Activated CD8-positive, alpha-beta memory T cell treated with anti-CD3 and anti-CD28 coated beads, Interleukin-2, amount 50 U/mL, for 48 hours (primary cell): Measurements from ENCODE around the gene EXOSC3.
A peak's percentile ranks its signal among the peaks of the same experiment; 100 is the strongest.
"Not testable (repeated sequence)": the region's sequence is repeated elsewhere in the genome, so short reads cannot be mapped to it uniquely, and the experiment has no call there.

Experiments
- DNase-seq: peaks from one replicate; pipeline ENCODE4 v3.0.0-alpha.2; 2020

Gene EXOSC3

GRCh38 chr9:37775216-37775919 is 9.5 kb downstream of the EXOSC3 start:
- DNase-seq, result no peak

GRCh38 chr9:37769995-37770394 is 14.9 kb downstream of the EXOSC3 start:
- DNase-seq, result no peak

GRCh38 chr9:37769306-37769705 is 15.6 kb downstream of the EXOSC3 start:
- DNase-seq, result no peak

DNA sequence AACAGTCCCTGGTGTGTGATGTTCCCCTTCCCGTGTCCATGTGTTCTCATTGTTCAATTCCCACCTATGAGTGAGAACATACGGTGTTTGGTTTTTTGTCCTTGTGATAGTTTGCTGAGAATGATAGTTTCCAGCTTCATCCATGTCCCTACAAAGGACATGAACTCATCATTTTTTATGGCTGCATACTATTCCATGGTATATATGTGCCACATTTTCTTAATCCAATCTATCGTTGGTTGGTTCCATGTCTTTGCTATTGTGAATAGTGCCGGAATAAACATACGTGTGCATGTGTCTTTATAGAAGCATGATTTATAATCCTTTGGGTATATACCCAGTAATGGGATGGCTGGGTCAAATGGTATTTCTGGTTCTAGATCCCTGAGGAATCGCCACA is 19.6 kb downstream of the EXOSC3 start:
- not testable (repeated sequence) for DNase-seq

- DNase-seq, result no peak
Measured at GRCh38 chr9:37761511-37761910, 23.4 kb downstream of the EXOSC3 start.

GRCh38 chr9:37760416-37761161 is 24.3 kb downstream of the EXOSC3 start:
- DNase-seq, result no peak

- no peak for DNase-seq
Measured at GRCh38 chr9:37758747-37759146, 26.1 kb downstream of the EXOSC3 start.

GRCh38 chr9:37753489-37754190 is 31.2 kb downstream of the EXOSC3 start, which contains the start of gene TRMT10B:
TSS of gene TRMT10B (plus strand) at chr9:37753805. CDS start at chr9:37761932, 8,127 bp downstream.
- peak; percentile 85 for DNase-seq

DNA sequence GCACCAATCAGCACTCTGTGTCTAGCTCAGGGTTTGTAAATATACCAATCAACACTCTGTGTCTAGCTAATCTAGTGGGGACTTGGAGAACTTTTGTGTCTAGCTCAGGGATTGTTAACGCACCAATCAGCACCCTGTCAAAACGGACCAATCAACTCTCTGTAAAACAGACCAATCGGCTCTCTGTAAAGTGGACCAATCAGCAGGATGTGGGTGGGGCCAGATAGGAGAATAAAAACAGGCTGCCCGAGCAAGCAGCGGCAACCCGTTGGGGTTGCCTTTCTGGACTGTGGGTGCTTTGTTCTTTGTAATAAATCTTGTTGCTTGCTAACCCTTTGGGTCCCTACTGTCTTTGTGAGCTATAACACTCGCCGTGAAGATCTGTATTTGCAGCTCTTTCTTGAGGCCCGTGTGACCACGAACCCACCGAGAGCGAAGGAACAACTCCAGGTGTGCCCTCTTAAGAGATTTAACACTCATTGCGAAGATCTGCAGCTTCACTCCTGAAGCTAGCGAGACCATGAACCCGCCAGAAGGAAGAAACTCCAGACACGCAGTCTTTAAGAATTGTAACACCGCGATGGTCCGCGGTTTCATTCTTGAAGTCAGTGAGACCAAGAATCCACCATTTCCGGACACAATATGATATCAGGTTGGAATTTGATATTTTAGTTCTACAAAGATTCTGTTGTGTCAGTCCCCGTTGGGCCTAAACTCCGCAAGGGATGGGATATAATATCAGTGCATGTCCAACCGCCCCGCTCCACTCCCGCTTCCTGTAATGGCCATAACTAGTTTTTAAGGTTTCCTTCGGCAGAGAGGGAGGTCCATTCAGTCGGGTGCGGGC is 32.0 kb downstream of the EXOSC3 start:
- no peak for DNase-seq

- DNase-seq, result not testable (repeated sequence)
Measured at GRCh38 chr9:37752112-37752511, 32.8 kb downstream of the EXOSC3 start.

GRCh38 chr9:37751704-37752103 is 33.2 kb downstream of the EXOSC3 start:
- not testable (repeated sequence) for DNase-seq

DNA sequence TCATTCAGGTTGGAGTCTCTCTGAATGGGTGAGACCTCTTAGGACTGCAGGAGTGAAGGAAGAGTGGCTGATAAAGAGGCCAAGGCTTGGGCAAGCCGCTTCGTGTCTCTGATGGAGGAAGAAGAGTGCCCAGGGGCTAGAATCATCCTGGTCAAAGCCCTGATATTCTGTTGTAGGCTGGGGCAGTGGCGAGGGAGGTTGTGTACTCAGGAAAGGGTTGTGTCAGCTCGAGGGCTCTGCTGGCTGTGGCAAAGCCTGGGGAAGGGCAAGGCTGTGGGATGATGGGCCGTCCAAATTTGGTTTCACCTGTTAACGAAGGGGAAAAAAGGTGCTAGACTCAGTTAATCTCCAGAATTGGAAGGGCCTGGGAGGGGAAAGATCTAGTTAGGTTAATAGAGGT is 33.7 kb downstream of the EXOSC3 start:
- no peak for DNase-seq

GRCh38 chr9:37749129-37749528 is 35.7 kb downstream of the EXOSC3 start:
- DNase-seq, result no peak

DNA sequence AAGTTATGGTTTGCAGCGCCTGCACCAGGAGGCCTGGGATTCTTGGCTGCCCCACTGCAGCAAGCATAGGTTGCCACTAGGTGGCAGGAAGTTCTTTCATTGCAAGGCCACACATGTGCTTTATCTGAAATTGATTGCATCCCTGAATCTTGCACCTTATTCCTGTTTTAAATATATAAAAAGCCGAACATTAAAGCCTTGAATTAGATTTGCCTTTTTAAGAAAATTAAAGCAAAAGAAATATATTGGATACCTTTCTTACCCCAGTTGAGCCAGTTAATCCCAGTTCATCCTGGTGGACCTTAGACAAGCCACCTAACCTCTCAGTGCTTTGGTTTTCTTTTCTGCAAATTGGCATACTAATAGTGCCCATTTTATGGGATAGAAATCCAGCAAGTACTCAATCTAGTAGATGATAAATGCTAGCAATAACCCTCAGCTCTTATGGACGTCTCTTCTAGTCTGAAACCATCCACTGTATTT is 37.6 kb downstream of the EXOSC3 start:
- DNase-seq, result peak; percentile 73

GRCh38 chr9:37746448-37747270 is 38.2 kb downstream of the EXOSC3 start:
- no peak for DNase-seq

DNA sequence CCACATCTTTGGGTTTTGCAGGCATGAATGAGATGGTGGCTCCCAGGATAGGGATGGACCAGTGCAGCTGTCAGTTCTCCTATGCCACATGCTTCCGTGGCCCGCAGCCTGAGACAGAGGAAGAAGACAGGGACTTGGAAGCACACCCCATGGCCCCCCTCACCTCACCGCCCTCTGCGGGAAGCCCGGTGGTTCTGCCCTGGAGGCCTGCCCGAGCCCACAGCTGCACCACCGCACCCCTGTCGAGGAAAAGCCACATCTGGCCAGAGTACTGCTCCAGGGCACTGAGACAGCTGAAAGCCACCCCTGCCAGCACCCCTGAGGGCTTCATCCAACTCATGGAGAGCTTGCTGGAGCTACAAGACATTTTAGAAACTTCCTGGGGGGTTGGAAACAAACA is 38.9 kb downstream of the EXOSC3 start:
- DNase-seq, result no peak

GRCh38 chr9:37740631-37741328 is 44.1 kb downstream of the EXOSC3 start:
- no peak for DNase-seq

- DNase-seq, result no peak
Measured at GRCh38 chr9:37740128-37740527, 44.7 kb downstream of the EXOSC3 start.

- DNase-seq, result no peak
Measured at GRCh38 chr9:37739222-37739621, 45.6 kb downstream of the EXOSC3 start.

GRCh38 chr9:37732952-37733351 is 51.9 kb downstream of the EXOSC3 start:
- no peak for DNase-seq
